GM12872 (cell line): Measurements from ENCODE around the gene FER.

Source experiments
- CTCF ChIP-seq: IDR thresholded peaks from 3 replicates; pipeline ENCODE4 v1.5.1; 2011; ENCODE audit warnings: low read depth, mild to moderate bottlenecking, low read length, moderate library complexity; ENCODE audit not compliant: insufficient read depth

Gene FER

GRCh38 chr5:109003928-109004327 lies 256.2 kb downstream of the FER start:
- TF ChIP-seq CTCF: no peak

- no peak for TF ChIP-seq CTCF
Measured at GRCh38 chr5:109005297-109006009, 257.8 kb downstream of the FER start.

- no peak for TF ChIP-seq CTCF
Measured at GRCh38 chr5:109006129-109006528, 258.4 kb downstream of the FER start.

GRCh38 chr5:109016300-109016699 lies 268.6 kb downstream of the FER start:
- no peak for TF ChIP-seq CTCF

GRCh38 chr5:109022056-109022455 lies 274.4 kb downstream of the FER start:
- TF ChIP-seq CTCF: no peak

- no peak for TF ChIP-seq CTCF
Measured at GRCh38 chr5:109027983-109028607, 280.4 kb downstream of the FER start.

GRCh38 chr5:109028608-109029299 lies 281.1 kb downstream of the FER start:
- TF ChIP-seq CTCF: no peak
